ENCODE measurements around the gene COL3A1.

COL3A1 gene

DNA sequence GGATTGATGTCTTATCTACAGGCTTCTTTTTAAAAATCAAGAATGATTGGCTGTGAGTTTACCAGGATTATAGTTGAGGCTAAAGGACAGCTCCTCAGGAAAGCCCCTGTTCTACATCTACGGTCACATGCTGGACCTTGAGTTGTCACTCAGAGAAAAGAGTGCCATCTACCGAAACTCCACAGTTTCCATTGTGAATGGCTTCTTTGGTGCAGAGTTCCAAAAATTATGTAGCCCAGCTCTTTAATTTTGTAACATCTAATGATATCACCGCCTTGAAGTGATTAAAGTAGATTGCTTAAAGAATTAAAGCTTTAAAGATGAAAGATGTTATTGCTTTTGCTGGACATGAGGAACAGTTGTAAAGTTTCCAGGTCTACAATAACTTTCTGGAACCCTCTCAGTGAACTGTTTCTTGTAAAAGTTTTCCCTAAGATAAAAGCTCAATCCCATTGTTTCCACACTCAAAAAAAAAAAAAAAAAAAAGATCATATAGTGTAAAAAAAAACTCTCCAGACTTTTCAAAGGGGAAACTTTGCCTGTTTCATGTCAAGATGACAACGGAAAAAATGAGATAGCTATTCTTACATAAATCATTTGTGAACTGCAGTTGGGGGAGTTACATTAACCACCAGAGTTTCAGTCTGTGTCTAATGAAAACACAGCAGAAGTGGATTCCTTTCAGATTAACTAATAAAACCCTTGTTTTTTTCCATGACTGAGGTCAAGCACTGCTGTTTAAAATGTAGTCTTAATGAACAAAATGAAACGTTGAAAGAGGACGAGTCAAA is 4.3 kb downstream of the COL3A1 start:
- DNase-seq (ENCODE audit: low spot score) = no peak
- H3K27ac ChIP-seq (replicated peaks; ENCODE audit: low read length) = no peak overlapping the region
- H3K4me1 ChIP-seq (ENCODE audit: control insufficient read depth in 2 of 2, insufficient read depth in 1 of 2, low read depth in 1 of 2, low read length in 2 of 2) = peaks cover 0 to 15% of the 10 kb centered on the region in 2 donors
- H2BK5ac ChIP-seq (ENCODE audit: low read length) = no peak overlapping the region
- no peak overlapping the region for H3K14ac ChIP-seq (ENCODE audit: low read length)
- no peak overlapping the region for H4K91ac ChIP-seq (ENCODE audit: low read depth, low read length, poor library complexity)
- H3K9me3 ChIP-seq (replicated peaks in 1 of 2; ENCODE audit: control insufficient read depth in 2 of 2, insufficient read depth in 1 of 2, low read depth in 1 of 2, low read length in 2 of 2) = no peaks in the 10 kb centered on the region
- no peak overlapping the region for H3K4ac ChIP-seq (ENCODE audit: low read length)
- H3K27me3 ChIP-seq (ENCODE audit: control insufficient read depth in 3 of 3, insufficient read depth in 3 of 3, low read depth in 1 of 3, low read length in 3 of 3) = no peaks in the 10 kb centered on the region
- peak overlapping the region; percentile 70 for H2AFZ ChIP-seq (ENCODE audit: low read length)
- no CpG with 5 or more reads among the region's 6 CpGs for WGBS, 2 donors (ENCODE audit: extremely low coverage in 2 of 2, insufficient read length in 2 of 2, insufficient replicate concordance in 1 of 2)
- H3K36me3 ChIP-seq (replicated peaks in 1 of 2; ENCODE audit: control insufficient read depth in 2 of 2, insufficient read depth in 2 of 2, low read length in 2 of 2) = no peaks in the 10 kb centered on the region
- H3K79me1 ChIP-seq (ENCODE audit: low read depth, low read length) = no peaks in the 10 kb centered on the region
- no peak overlapping the region for H2BK15ac ChIP-seq (ENCODE audit: low read length)
- H2BK12ac ChIP-seq (ENCODE audit: low read length) = no peak overlapping the region
- H3K4me2 ChIP-seq (ENCODE audit: insufficient read depth, low read length, poor library complexity, severe bottlenecking) = no peak overlapping the region
- H3K4me3 ChIP-seq (ENCODE audit: low read length in 2 of 2) = no peak overlapping the region
- H3K9ac ChIP-seq (ENCODE audit: low read depth, low read length, poor library complexity) = no peak overlapping the region
- no peak overlapping the region for H2BK120ac ChIP-seq (ENCODE audit: low read depth, low read length)
- no peak overlapping the region for H3K23ac ChIP-seq (ENCODE audit: low read depth, low read length, poor library complexity)
- no peak overlapping the region for H2AK5ac ChIP-seq (ENCODE audit: low read depth, low read length)
- H3K18ac ChIP-seq (ENCODE audit: low read length) = no peak overlapping the region
- no peak overlapping the region for H4K8ac ChIP-seq (ENCODE audit: low read depth, low read length)

DNA sequence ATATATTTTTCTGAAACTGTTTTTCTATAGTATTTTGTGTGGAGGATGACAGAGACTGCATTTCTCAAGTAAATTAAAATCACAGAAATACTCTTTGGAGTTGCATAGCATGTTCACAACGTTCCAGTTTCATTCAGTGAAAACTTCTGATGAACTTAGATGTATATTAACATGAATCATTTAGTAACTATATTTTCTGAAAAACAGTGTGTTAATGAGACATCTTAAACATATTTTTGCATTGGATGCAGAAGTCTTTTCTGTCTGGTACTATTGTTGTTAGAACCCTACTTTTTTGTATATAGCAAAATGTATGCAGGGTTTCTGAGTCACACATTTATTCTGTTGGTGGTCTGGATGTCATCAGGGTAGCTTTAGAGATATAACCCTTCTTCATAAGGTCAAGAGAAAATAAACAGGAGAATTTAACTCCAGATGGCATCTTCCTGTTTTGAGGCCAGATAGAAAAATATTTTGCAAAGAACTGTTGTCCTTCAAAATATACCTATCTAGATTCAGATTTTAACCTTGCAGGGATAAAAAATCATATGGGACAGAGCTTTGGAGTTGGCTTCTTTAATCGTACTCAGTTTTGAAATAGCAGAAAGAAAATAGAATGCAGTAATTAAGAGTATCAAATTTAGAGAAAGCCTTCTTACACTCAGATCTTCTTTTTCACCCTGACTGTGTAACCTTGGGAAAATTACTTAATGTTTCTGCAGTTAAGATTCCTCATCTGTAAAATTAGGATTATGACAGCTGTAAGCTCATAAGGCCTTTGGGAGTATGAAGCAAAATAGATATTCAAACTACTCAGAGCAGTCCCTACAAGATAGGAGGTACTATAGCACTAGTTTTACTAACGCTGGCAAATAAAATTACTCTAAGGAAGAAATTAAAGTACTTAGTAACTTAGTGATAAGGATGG is 5.3 kb downstream of the COL3A1 start:
- Histone ChIP-seq H3K14ac (ENCODE audit: low read length) (no peak overlapping the region), H3K23ac (ENCODE audit: low read depth, low read length, poor library complexity) (no peak overlapping the region), H3K4me3 (ENCODE audit: low read length in 2 of 2) (no peak overlapping the region), H3K36me3 (replicated peaks in 1 of 2; ENCODE audit: control insufficient read depth in 2 of 2, insufficient read depth in 2 of 2, low read length in 2 of 2) (no peaks in the 10 kb centered on the region), H2AK5ac (ENCODE audit: low read depth, low read length) (no peak overlapping the region), H2BK15ac (ENCODE audit: low read length) (no peak overlapping the region), H2BK5ac (ENCODE audit: low read length) (no peak overlapping the region), H4K91ac (ENCODE audit: low read depth, low read length, poor library complexity) (no peak overlapping the region), H3K4ac (ENCODE audit: low read length) (no peak overlapping the region), H3K9me3 (replicated peaks in 1 of 2; ENCODE audit: control insufficient read depth in 2 of 2, insufficient read depth in 1 of 2, low read depth in 1 of 2, low read length in 2 of 2) (no peaks in the 10 kb centered on the region), H3K4me1 (ENCODE audit: control insufficient read depth in 2 of 2, insufficient read depth in 1 of 2, low read depth in 1 of 2, low read length in 2 of 2) (peaks cover 0 to 15% of the 10 kb centered on the region in 2 donors), H4K8ac (ENCODE audit: low read depth, low read length) (no peak overlapping the region), H3K27me3 (ENCODE audit: control insufficient read depth in 3 of 3, insufficient read depth in 3 of 3, low read depth in 1 of 3, low read length in 3 of 3) (no peaks in the 10 kb centered on the region), H3K79me1 (ENCODE audit: low read depth, low read length) (no peaks in the 10 kb centered on the region), H3K4me2 (ENCODE audit: insufficient read depth, low read length, poor library complexity, severe bottlenecking) (no peak overlapping the region), H2BK120ac (ENCODE audit: low read depth, low read length) (no peak overlapping the region), H2BK12ac (ENCODE audit: low read length) (no peak overlapping the region), H3K9ac (ENCODE audit: low read depth, low read length, poor library complexity) (no peak overlapping the region), H3K27ac (replicated peaks; ENCODE audit: low read length) (no peak overlapping the region), H3K18ac (ENCODE audit: low read length) (no peak overlapping the region), H2AFZ (ENCODE audit: low read length) (peak overlapping the region; percentile 70)
- no peak for DNase-seq (ENCODE audit: low spot score)
- no CpG with 5 or more reads among the region's 3 CpGs for WGBS, 2 donors (ENCODE audit: extremely low coverage in 2 of 2, insufficient read length in 2 of 2, insufficient replicate concordance in 1 of 2)

DNA sequence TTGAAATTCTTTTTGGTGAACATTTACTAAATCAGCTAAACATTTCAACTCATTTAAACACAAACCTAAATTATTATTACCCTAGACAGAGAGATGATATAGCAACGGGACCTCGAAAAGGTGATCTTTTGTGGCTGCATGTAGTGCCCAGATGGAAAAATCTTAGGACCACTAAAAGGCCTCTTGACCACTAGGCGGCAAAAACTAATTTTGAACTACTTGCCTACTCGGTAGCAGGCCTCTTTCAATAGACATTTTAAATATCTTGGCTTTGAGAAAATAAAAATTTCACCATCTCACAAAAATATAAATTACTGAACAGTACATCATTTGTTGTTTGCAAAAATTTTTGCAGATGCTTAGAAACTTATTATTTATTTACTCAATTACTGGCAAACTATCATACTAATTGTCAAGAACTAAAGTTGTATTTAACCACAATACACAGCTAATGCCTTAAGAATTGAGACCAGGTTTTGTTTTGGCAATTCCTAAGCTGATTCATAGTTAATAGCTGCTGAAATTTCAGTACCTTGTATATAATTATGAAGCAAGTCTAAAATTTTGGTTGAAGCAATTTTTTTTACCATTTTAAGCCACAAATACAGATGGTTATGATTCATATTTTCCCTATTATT is 9.4 kb downstream of the COL3A1 start:
- DNase-seq (ENCODE audit: low spot score) = no peak
- no peak overlapping the region for H3K4me2 ChIP-seq (ENCODE audit: insufficient read depth, low read length, poor library complexity, severe bottlenecking)
- no peak overlapping the region for H2AFZ ChIP-seq (ENCODE audit: low read length)
- no peak overlapping the region for H3K27ac ChIP-seq (replicated peaks; ENCODE audit: low read length)
- no peak overlapping the region for H4K91ac ChIP-seq (ENCODE audit: low read depth, low read length, poor library complexity)
- no peak overlapping the region for H2BK12ac ChIP-seq (ENCODE audit: low read length)
- H3K79me1 ChIP-seq (ENCODE audit: low read depth, low read length) = no peaks in the 10 kb centered on the region
- H3K9ac ChIP-seq (ENCODE audit: low read depth, low read length, poor library complexity) = no peak overlapping the region
- H2BK15ac ChIP-seq (ENCODE audit: low read length) = no peak overlapping the region
- H3K23ac ChIP-seq (ENCODE audit: low read depth, low read length, poor library complexity) = no peak overlapping the region
- no peaks in the 10 kb centered on the region for H3K27me3 ChIP-seq (ENCODE audit: control insufficient read depth in 3 of 3, insufficient read depth in 3 of 3, low read depth in 1 of 3, low read length in 3 of 3)
- no peak overlapping the region for H3K4me3 ChIP-seq (ENCODE audit: low read length in 2 of 2)
- WGBS, 2 donors (ENCODE audit: extremely low coverage in 2 of 2, insufficient read length in 2 of 2, insufficient replicate concordance in 1 of 2) = no CpG with 5 or more reads among the region's 4 CpGs
- no peaks in the 10 kb centered on the region for H3K36me3 ChIP-seq (replicated peaks in 1 of 2; ENCODE audit: control insufficient read depth in 2 of 2, insufficient read depth in 2 of 2, low read length in 2 of 2)
- no peak overlapping the region for H3K18ac ChIP-seq (ENCODE audit: low read length)
- H3K9me3 ChIP-seq (replicated peaks in 1 of 2; ENCODE audit: control insufficient read depth in 2 of 2, insufficient read depth in 1 of 2, low read depth in 1 of 2, low read length in 2 of 2) = no peaks in the 10 kb centered on the region
- no peak overlapping the region for H2AK5ac ChIP-seq (ENCODE audit: low read depth, low read length)
- no peak overlapping the region for H2BK5ac ChIP-seq (ENCODE audit: low read length)
- no peak overlapping the region for H3K4ac ChIP-seq (ENCODE audit: low read length)
- no peak overlapping the region for H2BK120ac ChIP-seq (ENCODE audit: low read depth, low read length)
- H4K8ac ChIP-seq (ENCODE audit: low read depth, low read length) = no peak overlapping the region
- no peak overlapping the region for H3K14ac ChIP-seq (ENCODE audit: low read length)
- H3K4me1 ChIP-seq (ENCODE audit: control insufficient read depth in 2 of 2, insufficient read depth in 1 of 2, low read depth in 1 of 2, low read length in 2 of 2) = peaks cover 0 to 13% of the 10 kb centered on the region in 2 donors

DNA sequence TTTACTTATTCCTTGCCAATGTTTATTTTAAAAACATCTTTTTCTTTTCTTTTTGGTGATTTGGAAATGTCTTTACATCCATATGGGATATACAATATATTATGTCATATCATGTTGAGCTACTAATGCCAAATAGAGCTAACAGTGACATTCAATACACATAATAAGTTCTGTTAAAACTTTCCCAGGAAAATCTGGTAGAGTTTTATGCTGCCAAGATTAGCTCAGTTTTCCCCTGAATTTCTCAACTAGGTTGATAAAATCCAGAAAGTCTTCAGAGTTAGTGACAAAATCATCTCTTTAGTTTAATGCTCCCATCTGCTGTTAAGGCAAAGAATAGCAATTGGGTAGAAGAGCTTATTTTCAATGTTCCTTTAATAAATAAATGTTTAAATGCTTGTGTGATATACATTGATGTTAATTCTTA is 9.9 kb downstream of the COL3A1 start:
- Histone ChIP-seq H4K91ac (ENCODE audit: low read depth, low read length, poor library complexity) (no peak overlapping the region), H3K4me2 (ENCODE audit: insufficient read depth, low read length, poor library complexity, severe bottlenecking) (no peak overlapping the region), H3K27ac (replicated peaks; ENCODE audit: low read length) (no peak overlapping the region), H3K18ac (ENCODE audit: low read length) (no peak overlapping the region), H3K23ac (ENCODE audit: low read depth, low read length, poor library complexity) (no peak overlapping the region), H3K79me1 (ENCODE audit: low read depth, low read length) (no peaks in the 10 kb centered on the region), H4K8ac (ENCODE audit: low read depth, low read length) (no peak overlapping the region), H2BK120ac (ENCODE audit: low read depth, low read length) (no peak overlapping the region), H3K9me3 (replicated peaks in 1 of 2; ENCODE audit: control insufficient read depth in 2 of 2, insufficient read depth in 1 of 2, low read depth in 1 of 2, low read length in 2 of 2) (no peaks in the 10 kb centered on the region), H3K14ac (ENCODE audit: low read length) (no peak overlapping the region), H2BK15ac (ENCODE audit: low read length) (no peak overlapping the region), H3K36me3 (replicated peaks in 1 of 2; ENCODE audit: control insufficient read depth in 2 of 2, insufficient read depth in 2 of 2, low read length in 2 of 2) (no peaks in the 10 kb centered on the region), H2BK5ac (ENCODE audit: low read length) (no peak overlapping the region), H2AFZ (ENCODE audit: low read length) (no peak overlapping the region), H3K4me3 (ENCODE audit: low read length in 2 of 2) (no peak overlapping the region), H2BK12ac (ENCODE audit: low read length) (no peak overlapping the region), H3K9ac (ENCODE audit: low read depth, low read length, poor library complexity) (no peak overlapping the region), H3K27me3 (ENCODE audit: control insufficient read depth in 3 of 3, insufficient read depth in 3 of 3, low read depth in 1 of 3, low read length in 3 of 3) (no peaks in the 10 kb centered on the region), H3K4ac (ENCODE audit: low read length) (no peak overlapping the region), H2AK5ac (ENCODE audit: low read depth, low read length) (no peak overlapping the region), H3K4me1 (ENCODE audit: control insufficient read depth in 2 of 2, insufficient read depth in 1 of 2, low read depth in 1 of 2, low read length in 2 of 2) (peaks cover 0 to 8% of the 10 kb centered on the region in 2 donors)
- no peak for DNase-seq (ENCODE audit: low spot score)

Data from neuronal stem cell (in vitro differentiated cells).